K562 (cell line): ENCODE data around the gene PRKX. TPM values are rescaled to one million over a fixed set of nuclear protein-coding genes. Genes with fewer than 3 reads are reported as not detected.

Source experiments
- BACH1 ChIP-seq: fragments of 200-800 bp; sonication (Bioruptor generic); IDR thresholded peaks from 2 replicates; pipeline ENCODE4 v1.6.1; 2016; ENCODE audit warnings: missing genetic modification characterization, missing compliant biosample characterization
- CCNT2 ChIP-seq: IDR thresholded peaks from 2 replicates; pipeline ENCODE4 v1.6.1; 2011; ENCODE audit warnings: borderline replicate concordance, low read depth, mild to moderate bottlenecking, moderate library complexity, mixed read lengths, low read length; ENCODE audit not compliant: insufficient read length; ENCODE audit errors: extremely low read depth
- CHCHD3 ChIP-seq: fragments of 250-450 bp; sonication (Bioruptor Pico); IDR thresholded peaks from 2 replicates; pipeline ENCODE4 v2.1.2; 2022; ENCODE audit warnings: mild to moderate bottlenecking
- GMEB1 ChIP-seq: fragments of 250-450 bp; sonication (Bioruptor Pico); IDR thresholded peaks from 2 replicates; pipeline ENCODE4 v1.4.0; 2020; ENCODE audit warnings: mild to moderate bottlenecking
- MYNN ChIP-seq, 2 experiments: sonication (generic); formaldehyde crosslinking in 1 of 2; IDR thresholded peaks; 2 replicates each; pipeline versions ENCODE4 v1.5.0 to v1.6.1; 2016 to 2020; ENCODE audit warnings: antibody characterized with exemption in 1 of 2, missing genetic modification reagents in 1 of 2
- PHF20 ChIP-seq: fragments of 450-650 bp; IDR thresholded peaks from 2 replicates; pipeline ENCODE4 v1.6.1; 2018; ENCODE audit not compliant: partially characterized antibody
- SMARCB1 ChIP-seq: IDR thresholded peaks from 2 replicates; pipeline ENCODE4 v1.6.1; 2011; ENCODE audit warnings: improper control_type of control experiment, low read depth; ENCODE audit not compliant: insufficient read length
- ZNF384 ChIP-seq: IDR thresholded peaks from 2 replicates; pipeline ENCODE4 v1.6.1; 2012; ENCODE audit warnings: low read depth, low read length, improper control_type of control experiment
- polyA plus RNA-seq, 8 experiments: library from polyadenylated mRNA; depleted of rRNA in 4 of 8; stranded (reverse) in 5 of 8; unstranded in 3 of 8; fragments of >200 nt; fragmentation: Nextera tagmentation in 2 of 8; fragmentation: Illumina TruSeq in 1 of 8; extraction: Ambion mirVana in 2 of 8; extraction: Trizol in 1 of 8; gene quantifications; 2 replicates each; pipeline versions ENCODE4 v1.2.1 to v1.2.3, GENCODE V29; 2011 to 2014; ENCODE audit warnings: inconsistent platforms in 1 of 8, missing spikeins in 1 of 8
- total RNA-seq, 7 experiments: library from RNA; depleted of rRNA in 6 of 7; stranded (reverse); fragments of >200 nt in 6 of 7; fragmentation: Illumina TruSeq in 2 of 7; extraction: Trizol in 2 of 7; gene quantifications; 2 replicates each; pipeline versions ENCODE4 v1.2.1 to v1.2.3, GENCODE V29; 2011 to 2021; ENCODE audit warnings: low replicate concordance in 1 of 7
- TF ChIP-seq, protein P1 (sequence below): fragments of 250-450 bp; sonication (Bioruptor Pico); IDR thresholded peaks from 2 replicates; pipeline ENCODE4 v1.4.0; 2020; ENCODE audit warnings: mild to moderate bottlenecking, moderate library complexity, borderline replicate concordance
- TF ChIP-seq, protein P2 (sequence below), 2 experiments: fragments of 450-650 bp; IDR thresholded peaks; 2 replicates each; pipeline ENCODE4 v1.6.1; 2016

The PRKX gene
- total and polyA plus RNA-seq, 9 of the 15 experiments (the other 6 are each of a cell fraction or from before 2014, with no cell fraction given): 3.3 to 29.4 (median 23.7) TPM

- TF ChIP-seq, protein P1, sequence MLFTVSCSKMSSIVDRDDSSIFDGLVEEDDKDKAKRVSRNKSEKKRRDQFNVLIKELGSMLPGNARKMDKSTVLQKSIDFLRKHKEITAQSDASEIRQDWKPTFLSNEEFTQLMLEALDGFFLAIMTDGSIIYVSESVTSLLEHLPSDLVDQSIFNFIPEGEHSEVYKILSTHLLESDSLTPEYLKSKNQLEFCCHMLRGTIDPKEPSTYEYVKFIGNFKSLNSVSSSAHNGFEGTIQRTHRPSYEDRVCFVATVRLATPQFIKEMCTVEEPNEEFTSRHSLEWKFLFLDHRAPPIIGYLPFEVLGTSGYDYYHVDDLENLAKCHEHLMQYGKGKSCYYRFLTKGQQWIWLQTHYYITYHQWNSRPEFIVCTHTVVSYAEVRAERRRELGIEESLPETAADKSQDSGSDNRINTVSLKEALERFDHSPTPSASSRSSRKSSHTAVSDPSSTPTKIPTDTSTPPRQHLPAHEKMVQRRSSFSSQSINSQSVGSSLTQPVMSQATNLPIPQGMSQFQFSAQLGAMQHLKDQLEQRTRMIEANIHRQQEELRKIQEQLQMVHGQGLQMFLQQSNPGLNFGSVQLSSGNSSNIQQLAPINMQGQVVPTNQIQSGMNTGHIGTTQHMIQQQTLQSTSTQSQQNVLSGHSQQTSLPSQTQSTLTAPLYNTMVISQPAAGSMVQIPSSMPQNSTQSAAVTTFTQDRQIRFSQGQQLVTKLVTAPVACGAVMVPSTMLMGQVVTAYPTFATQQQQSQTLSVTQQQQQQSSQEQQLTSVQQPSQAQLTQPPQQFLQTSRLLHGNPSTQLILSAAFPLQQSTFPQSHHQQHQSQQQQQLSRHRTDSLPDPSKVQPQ (CRISPR knock-in tag): no peak
- TF ChIP-seq SMARCB1 (no peak), ZNF384 (peak; percentile 80), MYNN (IDR thresholded peaks at IDR 0.05) (no peak), MYNN (CRISPR knock-in tag; IDR thresholded peaks at IDR 0.05) (no peak), PHF20 (no peak), CCNT2 (no peak), GMEB1 (CRISPR knock-in tag) (no peak), CHCHD3 (CRISPR knock-in tag) (no peak), BACH1 (no peak)
- TF ChIP-seq, protein P2, sequence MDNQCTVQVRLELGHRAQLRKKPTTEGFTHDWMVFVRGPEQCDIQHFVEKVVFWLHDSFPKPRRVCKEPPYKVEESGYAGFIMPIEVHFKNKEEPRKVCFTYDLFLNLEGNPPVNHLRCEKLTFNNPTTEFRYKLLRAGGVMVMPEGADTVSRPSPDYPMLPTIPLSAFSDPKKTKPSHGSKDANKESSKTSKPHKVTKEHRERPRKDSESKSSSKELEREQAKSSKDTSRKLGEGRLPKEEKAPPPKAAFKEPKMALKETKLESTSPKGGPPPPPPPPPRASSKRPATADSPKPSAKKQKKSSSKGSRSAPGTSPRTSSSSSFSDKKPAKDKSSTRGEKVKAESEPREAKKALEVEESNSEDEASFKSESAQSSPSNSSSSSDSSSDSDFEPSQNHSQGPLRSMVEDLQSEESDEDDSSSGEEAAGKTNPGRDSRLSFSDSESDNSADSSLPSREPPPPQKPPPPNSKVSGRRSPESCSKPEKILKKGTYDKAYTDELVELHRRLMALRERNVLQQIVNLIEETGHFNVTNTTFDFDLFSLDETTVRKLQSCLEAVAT (IDR thresholded peaks at IDR 0.05): no peak
These were observed 16.2 kb downstream of the PRKX start (continued) for GRCh38 chrX:3697220-3697684.
